Kidney (tissue), 14 donors: ENCODE measurements around the gene DRD4. TPM values are rescaled to one million over a fixed set of nuclear protein-coding genes. Genes with fewer than 3 reads are reported as not detected.
A peak's percentile ranks its signal among the peaks of the same experiment; 100 is the strongest.

Experiments used
- DNase-seq, 5 donors: peaks; one replicate each; pipeline ENCODE4 v3.0.0-alpha.2; 2013 to 2020
- FAIRE-seq: peaks from 2 replicates; lab custom pipeline; 2012; peaks lifted over from hg19 to GRCh38; lab: Jason Lieb, UNC
- H3K27ac ChIP-seq, 2 donors: one replicate each; pipeline ENCODE4 v1.7.0; 2013; ENCODE audit warnings: low read depth in 2 of 2, low read length in 2 of 2, inconsistent platforms in 1 of 2
- H3K27me3 ChIP-seq: one replicate; pipeline ENCODE4 v1.7.1; 2013; ENCODE audit warnings: low read length, inconsistent platforms; ENCODE audit not compliant: control insufficient read depth, insufficient read depth
- H3K36me3 ChIP-seq, 3 donors: one replicate each; pipeline versions ENCODE4 v1.7.0 to v1.7.1; 2013; ENCODE audit warnings: low read length in 3 of 3, control low read depth in 1 of 3, inconsistent platforms in 1 of 3; ENCODE audit not compliant: insufficient read depth in 3 of 3, control insufficient read depth in 2 of 3
- H3K4me1 ChIP-seq, 3 donors: one replicate each; pipeline versions ENCODE4 v1.7.0 to v1.7.1; 2013; ENCODE audit warnings: low read length in 3 of 3, inconsistent platforms in 1 of 3, low read depth in 1 of 3; ENCODE audit not compliant: control insufficient read depth in 2 of 3, insufficient read depth in 2 of 3
- H3K4me3 ChIP-seq, 3 donors: one replicate each; pipeline versions ENCODE4 v1.7.0 to v1.8.1; 2013; ENCODE audit warnings: low read length in 3 of 3, control low read depth in 1 of 3, inconsistent platforms in 1 of 3
- H3K9ac ChIP-seq, 3 donors: one replicate each; pipeline versions ENCODE4 v1.7.0 to v1.7.1; 2013; ENCODE audit warnings: low read length in 3 of 3, control low read depth in 1 of 3, inconsistent platforms in 1 of 3
- H3K9me3 ChIP-seq, 3 donors: one replicate each; pipeline versions ENCODE4 v1.7.0 to v1.7.1; 2013; ENCODE audit warnings: low read length in 3 of 3, control low read depth in 1 of 3, inconsistent platforms in 1 of 3; ENCODE audit not compliant: control insufficient read depth in 2 of 3, insufficient read depth in 1 of 3
- intact Hi-C: fragments of 100-400 bp; cut with DNase I; formaldehyde crosslinking; loops from one replicate; pipeline ENCODE4 v1.11.1; 2022
- polyA plus RNA-seq: library from polyadenylated mRNA; stranded (reverse); fragments of 350-450 nt; fragmentation: Illumina TruSeq; extraction: RNeasy Lipid Tissue Mini Kit (QIAGEN cat#74804); gene quantifications from one replicate; pipeline ENCODE4 v1.2.3, GENCODE V29; 2014; ENCODE audit warnings: low read depth, low replicate concordance; ENCODE audit not compliant: insufficient read depth
- total RNA-seq: library from RNA; stranded (reverse); fragmentation: NEBNext Ultra II Directional; extraction: Animal tissue kit (Norgen Biotek cat#: 25700); gene quantifications from one replicate; pipeline ENCODE4 v1.2.1, GENCODE V29; 2021
- TF ChIP-seq, protein P1 (sequence below): IDR thresholded peaks from 3 replicates; pipeline ENCODE4 v1.5.1; 2012; ENCODE audit warnings: mild to moderate bottlenecking, moderate library complexity, borderline replicate concordance; ENCODE audit not compliant: insufficient read depth; ENCODE audit errors: extremely low read depth
- donor health status: control.
- donor health status: control.
- donor health status: control.
- donor health status: control.
- donor health status: control.
- donor health status: DM: yes; HTN: yes; CAD: no.
- donor health status: Normal renal cell carcinoma (clear cell type).

DRD4 gene
- total and polyA plus RNA-seq, 2 donors from 2014 or later, result 0.47 to 1.1 TPM

DNA sequence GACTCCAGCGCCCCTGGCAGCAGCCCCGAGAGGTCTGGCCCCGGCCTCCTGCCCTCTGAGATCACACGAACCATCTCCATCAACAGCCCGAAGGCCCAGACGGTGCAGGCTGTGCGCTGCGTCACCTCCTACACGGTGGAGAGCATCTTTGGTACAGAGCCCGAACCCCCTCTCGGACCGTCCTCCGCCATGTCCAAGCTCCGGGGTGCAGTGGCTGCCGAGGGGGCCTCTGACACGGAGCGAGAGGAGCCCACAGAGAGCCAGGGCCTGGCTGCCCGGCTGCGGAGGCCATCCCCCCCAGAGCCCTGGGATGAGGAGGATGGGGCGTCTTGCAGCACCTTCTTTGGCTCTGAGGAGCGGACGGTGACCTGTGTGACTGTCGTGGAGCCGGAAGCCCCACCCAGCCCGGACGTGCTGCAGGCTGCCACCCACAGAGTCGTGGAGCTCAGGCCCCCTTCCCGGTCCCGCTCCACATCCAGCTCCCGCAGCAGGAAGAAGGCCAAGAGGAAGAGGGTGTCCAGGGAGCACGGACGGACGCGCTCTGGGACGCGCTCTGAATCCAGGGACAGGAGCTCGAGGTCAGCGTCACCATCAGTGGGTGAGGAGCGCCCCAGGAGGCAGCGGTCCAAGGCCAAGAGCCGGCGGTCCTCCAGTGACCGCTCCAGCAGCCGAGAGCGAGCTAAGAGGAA, 29.0 kb upstream of the DRD4 start:
- no peak for FAIRE-seq
- TF ChIP-seq, protein P1, sequence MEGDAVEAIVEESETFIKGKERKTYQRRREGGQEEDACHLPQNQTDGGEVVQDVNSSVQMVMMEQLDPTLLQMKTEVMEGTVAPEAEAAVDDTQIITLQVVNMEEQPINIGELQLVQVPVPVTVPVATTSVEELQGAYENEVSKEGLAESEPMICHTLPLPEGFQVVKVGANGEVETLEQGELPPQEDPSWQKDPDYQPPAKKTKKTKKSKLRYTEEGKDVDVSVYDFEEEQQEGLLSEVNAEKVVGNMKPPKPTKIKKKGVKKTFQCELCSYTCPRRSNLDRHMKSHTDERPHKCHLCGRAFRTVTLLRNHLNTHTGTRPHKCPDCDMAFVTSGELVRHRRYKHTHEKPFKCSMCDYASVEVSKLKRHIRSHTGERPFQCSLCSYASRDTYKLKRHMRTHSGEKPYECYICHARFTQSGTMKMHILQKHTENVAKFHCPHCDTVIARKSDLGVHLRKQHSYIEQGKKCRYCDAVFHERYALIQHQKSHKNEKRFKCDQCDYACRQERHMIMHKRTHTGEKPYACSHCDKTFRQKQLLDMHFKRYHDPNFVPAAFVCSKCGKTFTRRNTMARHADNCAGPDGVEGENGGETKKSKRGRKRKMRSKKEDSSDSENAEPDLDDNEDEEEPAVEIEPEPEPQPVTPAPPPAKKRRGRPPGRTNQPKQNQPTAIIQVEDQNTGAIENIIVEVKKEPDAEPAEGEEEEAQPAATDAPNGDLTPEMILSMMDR, result no peak
- Histone ChIP-seq H3K36me3 (peaks cover 2 to 63% (median 29%) of the 10 kb centered on the region in 3 donors), H3K4me1 (peaks cover 0 to 4% (median 0%) of the 10 kb centered on the region in 3 donors), H3K9ac (no peak overlapping the region), H3K27me3 (no peaks in the 10 kb centered on the region), H3K4me3 (no peak overlapping the region), H3K27ac (no peak overlapping the region), H3K9me3 (no peaks in the 10 kb centered on the region)
- DNase-seq, result peak in 1 of 5 donors; percentile 77
- intact Hi-C loops, result no loop called here

DNA sequence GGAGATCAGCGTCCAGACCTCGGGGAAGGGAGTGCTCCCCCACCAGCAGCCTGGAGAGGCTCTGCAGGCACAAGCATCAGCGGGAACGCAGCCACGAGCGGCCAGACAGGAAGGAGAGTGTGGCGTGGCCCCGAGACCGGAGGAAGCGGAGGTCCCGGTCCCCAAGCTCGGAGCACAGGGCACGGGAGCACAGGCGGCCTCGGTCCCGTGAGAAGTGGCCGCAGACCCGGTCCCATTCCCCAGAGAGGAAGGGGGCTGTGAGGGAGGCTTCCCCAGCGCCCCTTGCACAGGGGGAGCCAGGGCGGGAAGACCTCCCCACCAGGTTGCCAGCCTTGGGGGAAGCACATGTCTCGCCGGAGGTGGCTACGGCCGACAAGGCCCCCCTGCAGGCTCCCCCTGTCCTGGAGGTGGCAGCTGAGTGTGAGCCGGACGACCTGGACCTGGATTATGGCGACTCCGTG, 28.2 kb upstream of the DRD4 start:
- peaks cover 2 to 64% (median 29%) of the 10 kb centered on the region in 3 donors for H3K36me3 ChIP-seq
- TF ChIP-seq, protein P1, result no peak
- no peaks in the 10 kb centered on the region for H3K9me3 ChIP-seq
- no peak overlapping the region for H3K4me3 ChIP-seq
- H3K9ac ChIP-seq, result no peak overlapping the region
- no peak overlapping the region for H3K27ac ChIP-seq
- no peak for FAIRE-seq
- intact Hi-C loops, result no loop called here
- H3K4me1 ChIP-seq, result peaks cover 0 to 4% (median 0%) of the 10 kb centered on the region in 3 donors
- peak in 1 of 5 donors; percentile 79 for DNase-seq
- H3K27me3 ChIP-seq, result no peaks in the 10 kb centered on the region

DNA sequence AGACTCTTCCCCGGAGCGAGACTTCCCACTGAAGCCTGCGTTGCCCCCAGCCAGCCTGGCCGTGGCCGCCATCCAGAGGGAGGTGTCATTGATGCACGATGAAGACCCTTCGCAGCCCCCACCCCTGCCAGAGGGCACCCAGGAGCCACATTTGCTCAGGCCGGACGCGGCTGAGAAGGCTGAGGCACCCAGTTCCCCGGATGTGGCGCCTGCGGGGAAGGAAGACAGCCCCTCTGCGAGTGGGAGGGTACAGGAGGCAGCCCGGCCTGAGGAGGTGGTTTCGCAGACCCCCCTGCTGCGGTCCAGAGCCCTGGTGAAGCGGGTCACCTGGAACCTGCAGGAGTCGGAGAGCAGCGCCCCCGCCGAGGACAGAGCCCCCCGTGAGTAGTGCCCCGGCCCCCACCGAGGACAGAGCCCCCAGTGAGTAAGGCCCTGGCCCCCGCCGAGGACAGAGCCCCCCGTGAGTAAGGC, 27.7 kb upstream of the DRD4 start:
- Histone ChIP-seq H3K4me1 (peaks cover 0 to 8% (median 0%) of the 10 kb centered on the region in 3 donors), H3K27me3 (no peaks in the 10 kb centered on the region), H3K9me3 (no peaks in the 10 kb centered on the region), H3K4me3 (no peak overlapping the region), H3K36me3 (peaks cover 2 to 60% (median 25%) of the 10 kb centered on the region in 3 donors), H3K27ac (no peak overlapping the region), H3K9ac (no peak overlapping the region)
- TF ChIP-seq, protein P1, result no peak
- no peak for FAIRE-seq
- peak in 1 of 5 donors; percentile 70 for DNase-seq
- intact Hi-C loops, result no loop called here
